ENCODE measurements around the gene ARIH1. TPM values are rescaled to one million over a fixed set of nuclear protein-coding genes. Genes with fewer than 3 reads are reported as not detected.

Gene ARIH1
- total and polyA plus RNA-seq, 4 donors: 27.2 to 165 (median 96.0) TPM

- no peaks in the 10 kb centered on the region for H3K36me3 ChIP-seq (ENCODE audit: control insufficient read depth in 1 of 2, insufficient read depth in 2 of 2, low read length in 1 of 2)
- WGBS, 2 donors: 4 to 5% methylated on average over 2 of the region's 2 CpGs
- no peak for ATAC-seq (ENCODE audit: low FRiP score)
- no peak overlapping the region for H3K27ac ChIP-seq (ENCODE audit: low read depth in 1 of 2, low read length in 2 of 2)
- intact Hi-C loops (cut with DNase I): no loop called here
- H3K9me3 ChIP-seq (ENCODE audit: control insufficient read depth, low read length): no peaks in the 10 kb centered on the region
- peaks cover 0 to 16% of the 10 kb centered on the region in 2 donors for H3K4me1 ChIP-seq (ENCODE audit: control insufficient read depth in 1 of 2, insufficient read depth in 2 of 2, low read length in 2 of 2)
- H3K27me3 ChIP-seq (ENCODE audit: control insufficient read depth in 1 of 2, insufficient read depth in 2 of 2, low read length in 1 of 2): no peaks in the 10 kb centered on the region
- H3K4me3 ChIP-seq (ENCODE audit: low read length in 2 of 2): no peak overlapping the region
- no peak for DNase-seq
Measured at GRCh38 chr15:72491768-72492167, 17.6 kb downstream of the ARIH1 start.

- Histone ChIP-seq H3K4me3 (ENCODE audit: low read length in 2 of 2) (no peak overlapping the region), H3K9me3 (ENCODE audit: control insufficient read depth, low read length) (no peaks in the 10 kb centered on the region), H3K36me3 (ENCODE audit: control insufficient read depth in 1 of 2, insufficient read depth in 2 of 2, low read length in 1 of 2) (no peaks in the 10 kb centered on the region), H3K27me3 (ENCODE audit: control insufficient read depth in 1 of 2, insufficient read depth in 2 of 2, low read length in 1 of 2) (no peaks in the 10 kb centered on the region), H3K27ac (ENCODE audit: low read depth in 1 of 2, low read length in 2 of 2) (no peak overlapping the region), H3K4me1 (ENCODE audit: control insufficient read depth in 1 of 2, insufficient read depth in 2 of 2, low read length in 2 of 2) (peaks cover 0 to 16% of the 10 kb centered on the region in 2 donors)
- intact Hi-C loops (cut with DNase I): no loop called here
- DNase-seq: no peak
- no peak for ATAC-seq (ENCODE audit: low FRiP score)
Measured at GRCh38 chr15:72492733-72493132, 18.6 kb downstream of the ARIH1 start.

- DNase-seq (no peak), ATAC-seq (ENCODE audit: low FRiP score) (no peak)
- no peaks in the 10 kb centered on the region for H3K36me3 ChIP-seq (ENCODE audit: control insufficient read depth in 1 of 2, insufficient read depth in 2 of 2, low read length in 1 of 2)
- H3K27ac ChIP-seq (ENCODE audit: low read depth in 1 of 2, low read length in 2 of 2): no peak overlapping the region
- peaks cover 0 to 14% of the 10 kb centered on the region in 2 donors for H3K4me1 ChIP-seq (ENCODE audit: control insufficient read depth in 1 of 2, insufficient read depth in 2 of 2, low read length in 2 of 2)
- intact Hi-C loops (cut with DNase I): no loop called here
- H3K9me3 ChIP-seq (ENCODE audit: control insufficient read depth, low read length): no peaks in the 10 kb centered on the region
- H3K4me3 ChIP-seq (ENCODE audit: low read length in 2 of 2): no peak overlapping the region
- 37 to 46% methylated on average over 2 of the region's 2 CpGs for WGBS, 2 donors
- H3K27me3 ChIP-seq (ENCODE audit: control insufficient read depth in 1 of 2, insufficient read depth in 2 of 2, low read length in 1 of 2): no peaks in the 10 kb centered on the region
Measured at GRCh38 chr15:72493220-72493619, 19.1 kb downstream of the ARIH1 start.

- no peaks in the 10 kb centered on the region for H3K9me3 ChIP-seq (ENCODE audit: control insufficient read depth, low read length)
- intact Hi-C loops (cut with DNase I): no loop called here
- DNase-seq: no peak
- no peak for ATAC-seq (ENCODE audit: low FRiP score)
- H3K4me3 ChIP-seq (ENCODE audit: low read length in 2 of 2): no peak overlapping the region
- H3K36me3 ChIP-seq (ENCODE audit: control insufficient read depth in 1 of 2, insufficient read depth in 2 of 2, low read length in 1 of 2): no peaks in the 10 kb centered on the region
- H3K4me1 ChIP-seq (ENCODE audit: control insufficient read depth in 1 of 2, insufficient read depth in 2 of 2, low read length in 2 of 2): peaks cover 0 to 11% of the 10 kb centered on the region in 2 donors
- H3K27ac ChIP-seq (ENCODE audit: low read depth in 1 of 2, low read length in 2 of 2): no peak overlapping the region
- WGBS, 2 donors: 89 to 92% methylated on average over 3 of the region's 3 CpGs
- no peaks in the 10 kb centered on the region for H3K27me3 ChIP-seq (ENCODE audit: control insufficient read depth in 1 of 2, insufficient read depth in 2 of 2, low read length in 1 of 2)
Measured at GRCh38 chr15:72495007-72495406, 20.9 kb downstream of the ARIH1 start.

- Histone ChIP-seq H3K27ac (ENCODE audit: low read depth in 1 of 2, low read length in 2 of 2) (no peak overlapping the region), H3K9me3 (ENCODE audit: control insufficient read depth, low read length) (no peaks in the 10 kb centered on the region), H3K27me3 (ENCODE audit: control insufficient read depth in 1 of 2, insufficient read depth in 2 of 2, low read length in 1 of 2) (no peaks in the 10 kb centered on the region), H3K4me3 (ENCODE audit: low read length in 2 of 2) (no peak overlapping the region), H3K36me3 (ENCODE audit: control insufficient read depth in 1 of 2, insufficient read depth in 2 of 2, low read length in 1 of 2) (no peaks in the 10 kb centered on the region), H3K4me1 (ENCODE audit: control insufficient read depth in 1 of 2, insufficient read depth in 2 of 2, low read length in 2 of 2) (peaks cover 0 to 6% of the 10 kb centered on the region in 2 donors)
- ATAC-seq (ENCODE audit: low FRiP score) (no peak), DNase-seq (no peak)
- intact Hi-C loops (cut with DNase I): no loop called here
- WGBS, 2 donors: 78 to 83% methylated on average over 2 of the region's 2 CpGs
Measured at GRCh38 chr15:72496783-72497182, 22.7 kb downstream of the ARIH1 start.

GRCh38 chr15:72497402-72497801, 23.3 kb downstream of the ARIH1 start:
- H3K4me3 ChIP-seq (ENCODE audit: low read length in 2 of 2): no peak overlapping the region
- intact Hi-C loops (cut with DNase I): no loop called here
- no peak overlapping the region for H3K27ac ChIP-seq (ENCODE audit: low read depth in 1 of 2, low read length in 2 of 2)
- 45 to 47% methylated on average over 1 of the region's 1 CpG for WGBS, 2 donors
- no peaks in the 10 kb centered on the region for H3K27me3 ChIP-seq (ENCODE audit: control insufficient read depth in 1 of 2, insufficient read depth in 2 of 2, low read length in 1 of 2)
- H3K9me3 ChIP-seq (ENCODE audit: control insufficient read depth, low read length): no peaks in the 10 kb centered on the region
- no peak for ATAC-seq (ENCODE audit: low FRiP score)
- no peaks in the 10 kb centered on the region for H3K36me3 ChIP-seq (ENCODE audit: control insufficient read depth in 1 of 2, insufficient read depth in 2 of 2, low read length in 1 of 2)
- H3K4me1 ChIP-seq (ENCODE audit: control insufficient read depth in 1 of 2, insufficient read depth in 2 of 2, low read length in 2 of 2): peaks cover 0 to 6% of the 10 kb centered on the region in 2 donors
- DNase-seq: no peak

- no peak overlapping the region for H3K27ac ChIP-seq (ENCODE audit: low read depth in 1 of 2, low read length in 2 of 2)
- intact Hi-C loops (cut with DNase I): no loop called here
- H3K27me3 ChIP-seq (ENCODE audit: control insufficient read depth in 1 of 2, insufficient read depth in 2 of 2, low read length in 1 of 2): no peaks in the 10 kb centered on the region
- peaks cover 0 to 6% of the 10 kb centered on the region in 2 donors for H3K4me1 ChIP-seq (ENCODE audit: control insufficient read depth in 1 of 2, insufficient read depth in 2 of 2, low read length in 2 of 2)
- no peak overlapping the region for H3K4me3 ChIP-seq (ENCODE audit: low read length in 2 of 2)
- 17 to 30% methylated on average over 5 of the region's 5 CpGs for WGBS, 2 donors
- DNase-seq (no peak), ATAC-seq (ENCODE audit: low FRiP score) (no peak)
- H3K36me3 ChIP-seq (ENCODE audit: control insufficient read depth in 1 of 2, insufficient read depth in 2 of 2, low read length in 1 of 2): no peaks in the 10 kb centered on the region
- H3K9me3 ChIP-seq (ENCODE audit: control insufficient read depth, low read length): no peaks in the 10 kb centered on the region
Measured at GRCh38 chr15:72502220-72502809, 28.2 kb downstream of the ARIH1 start.

- ATAC-seq (ENCODE audit: low FRiP score) (no peak), DNase-seq (no peak)
- intact Hi-C loops (cut with DNase I): no loop called here
- no peaks in the 10 kb centered on the region for H3K27me3 ChIP-seq (ENCODE audit: control insufficient read depth in 1 of 2, insufficient read depth in 2 of 2, low read length in 1 of 2)
- no peak overlapping the region for H3K27ac ChIP-seq (ENCODE audit: low read depth in 1 of 2, low read length in 2 of 2)
- no peak overlapping the region for H3K4me3 ChIP-seq (ENCODE audit: low read length in 2 of 2)
- no peaks in the 10 kb centered on the region for H3K9me3 ChIP-seq (ENCODE audit: control insufficient read depth, low read length)
- H3K36me3 ChIP-seq (ENCODE audit: control insufficient read depth in 1 of 2, insufficient read depth in 2 of 2, low read length in 1 of 2): no peaks in the 10 kb centered on the region
- H3K4me1 ChIP-seq (ENCODE audit: control insufficient read depth in 1 of 2, insufficient read depth in 2 of 2, low read length in 2 of 2): peaks cover 0 to 6% of the 10 kb centered on the region in 2 donors
- WGBS, 2 donors: 61 to 69% methylated on average over 1 of the region's 1 CpG
Measured at GRCh38 chr15:72503147-72503546, 29.0 kb downstream of the ARIH1 start.

- intact Hi-C loops (cut with DNase I): no loop called here
- no peak for ATAC-seq (ENCODE audit: low FRiP score)
- DNase-seq: no peak
- no peaks in the 10 kb centered on the region for H3K27me3 ChIP-seq (ENCODE audit: control insufficient read depth in 1 of 2, insufficient read depth in 2 of 2, low read length in 1 of 2)
- WGBS, 2 donors: 74 to 87% methylated on average over 1 of the region's 1 CpG
- H3K4me3 ChIP-seq (ENCODE audit: low read length in 2 of 2): no peak overlapping the region
- H3K36me3 ChIP-seq (ENCODE audit: control insufficient read depth in 1 of 2, insufficient read depth in 2 of 2, low read length in 1 of 2): no peaks in the 10 kb centered on the region
- peaks cover 0 to 6% of the 10 kb centered on the region in 2 donors for H3K4me1 ChIP-seq (ENCODE audit: control insufficient read depth in 1 of 2, insufficient read depth in 2 of 2, low read length in 2 of 2)
- no peak overlapping the region for H3K27ac ChIP-seq (ENCODE audit: low read depth in 1 of 2, low read length in 2 of 2)
- no peaks in the 10 kb centered on the region for H3K9me3 ChIP-seq (ENCODE audit: control insufficient read depth, low read length)
Measured at GRCh38 chr15:72507402-72508092, 33.4 kb downstream of the ARIH1 start.

Measured in aorta (tissue), 5 donors.